ENCODE data around the gene TEX264. TPM values are rescaled to one million over a fixed set of nuclear protein-coding genes. Genes with fewer than 3 reads are reported as not detected.
"Not testable (repeated sequence)": the region's sequence is repeated elsewhere in the genome, so short reads cannot be mapped to it uniquely, and the experiment has no call there.

Gene TEX264
- total and polyA plus RNA-seq, 4 donors, result 36.1 to 105 (median 55.4) TPM

DNA sequence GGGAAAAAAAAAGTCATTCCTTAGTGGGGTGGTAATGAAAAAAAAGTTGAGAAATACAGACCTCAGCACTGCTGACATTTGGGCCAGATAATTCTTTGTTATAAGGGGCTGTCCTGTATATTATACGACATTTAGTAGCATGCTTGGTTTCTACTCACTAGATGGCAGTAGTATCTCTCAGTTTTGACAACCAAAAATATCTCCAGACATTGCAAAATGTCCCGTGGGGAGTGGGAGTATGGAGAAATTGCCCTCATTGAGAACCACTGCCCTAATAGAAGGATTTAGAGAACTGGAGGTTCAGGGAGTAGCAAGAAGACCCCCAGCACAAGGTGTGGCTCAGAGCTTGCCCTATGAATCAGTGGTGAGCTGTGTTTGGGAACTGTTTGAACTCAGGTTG is 28.6 kb upstream of the TEX264 start:
- Histone ChIP-seq H3K4me3 (no peak overlapping the region), H3K27me3 (ENCODE audit: control insufficient read depth in 3 of 3, insufficient read depth in 3 of 3, low read length in 2 of 3) (no peaks in the 10 kb centered on the region), H3K36me3 (ENCODE audit: control insufficient read depth in 4 of 4, insufficient read depth in 4 of 4, low read length in 4 of 4) (peaks cover 49 to 57% (median 54%) of the 10 kb centered on the region in 4 donors), H3K9ac (ENCODE audit: insufficient read depth in 1 of 2, low read length in 2 of 2) (no peak overlapping the region), H3K9me3 (ENCODE audit: control insufficient read depth in 4 of 4, insufficient read depth in 3 of 4, low read length in 3 of 4) (no peaks in the 10 kb centered on the region), H3K4me1 (ENCODE audit: control insufficient read depth in 5 of 5, insufficient read depth in 5 of 5, low read length in 5 of 5) (no peaks in the 10 kb centered on the region), H3K27ac (ENCODE audit: low read depth in 1 of 2, low read length in 1 of 2) (no peak overlapping the region)
- WGBS, 2 donors, result 5 to 17% methylated on average over 2 of the region's 2 CpGs
- DNase-seq (peak in 2 of 3 donors; percentile 11 to 17), ATAC-seq (ENCODE audit: insufficient read depth, low FRiP score) (no peak)
- no peak for TF ChIP-seq CTCF (IDR thresholded peaks at IDR 0.05; ENCODE audit: control extremely low read depth, extremely low read depth)

DNA sequence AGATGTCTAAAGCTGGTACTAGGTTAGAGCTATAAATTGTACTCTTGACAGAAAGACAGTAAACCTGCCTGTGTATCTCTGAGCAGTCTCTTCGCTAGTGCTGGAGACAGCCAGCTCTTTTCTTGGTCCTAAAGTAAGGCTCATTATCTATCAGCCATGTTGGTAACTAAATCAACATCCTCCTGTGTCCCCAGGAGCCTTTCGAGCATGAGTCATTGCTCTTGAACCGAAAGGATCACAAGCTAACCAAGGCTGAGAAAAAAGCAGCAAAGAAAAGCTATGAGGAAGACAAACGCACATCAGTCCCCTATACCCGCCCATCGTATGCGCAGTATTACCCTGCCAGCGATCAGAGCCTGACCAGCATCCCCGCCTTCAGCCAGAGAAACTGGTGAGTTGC is 25.0 kb upstream of the TEX264 start:
- Histone ChIP-seq H3K27me3 (ENCODE audit: control insufficient read depth in 3 of 3, insufficient read depth in 3 of 3, low read length in 2 of 3) (no peaks in the 10 kb centered on the region), H3K4me3 (no peak overlapping the region), H3K36me3 (ENCODE audit: control insufficient read depth in 4 of 4, insufficient read depth in 4 of 4, low read length in 4 of 4) (peaks cover 34 to 42% (median 40%) of the 10 kb centered on the region in 4 donors), H3K27ac (ENCODE audit: low read depth in 1 of 2, low read length in 1 of 2) (no peak overlapping the region), H3K4me1 (ENCODE audit: control insufficient read depth in 5 of 5, insufficient read depth in 5 of 5, low read length in 5 of 5) (no peaks in the 10 kb centered on the region), H3K9ac (ENCODE audit: insufficient read depth in 1 of 2, low read length in 2 of 2) (no peak overlapping the region), H3K9me3 (ENCODE audit: control insufficient read depth in 4 of 4, insufficient read depth in 3 of 4, low read length in 3 of 4) (peaks cover 0 to 4% (median 0%) of the 10 kb centered on the region in 4 donors)
- TF ChIP-seq CTCF (IDR thresholded peaks at IDR 0.05; ENCODE audit: control extremely low read depth, extremely low read depth), result no peak
- 97 to 99% methylated on average over 9 of the region's 9 CpGs for WGBS, 2 donors
- ATAC-seq (ENCODE audit: insufficient read depth, low FRiP score), result no peak
- DNase-seq, result no peak

DNA sequence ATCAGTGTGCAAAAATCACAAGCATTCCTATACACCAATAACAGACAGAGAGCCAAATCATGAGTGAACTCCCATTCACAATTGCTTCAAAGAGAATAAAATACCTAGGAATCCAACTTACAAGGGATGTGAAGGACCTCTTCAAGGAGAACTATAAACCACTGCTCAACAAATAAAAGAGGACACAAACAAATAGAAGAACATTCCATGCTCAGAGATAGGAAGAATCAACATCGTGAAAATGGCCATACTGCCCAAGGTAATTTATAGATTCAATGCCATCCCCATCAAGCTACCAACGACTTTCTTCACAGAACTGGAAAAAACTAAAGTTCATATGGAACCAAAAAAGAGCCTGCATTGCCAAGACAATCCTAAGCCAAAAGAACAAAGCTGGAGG is 18.9 kb upstream of the TEX264 start:
- DNase-seq; ATAC-seq (ENCODE audit: insufficient read depth, low FRiP score); H3K27ac ChIP-seq (ENCODE audit: low read depth in 1 of 2, low read length in 1 of 2); H3K4me1 ChIP-seq (ENCODE audit: control insufficient read depth in 5 of 5, insufficient read depth in 5 of 5, low read length in 5 of 5); H3K9ac ChIP-seq (ENCODE audit: insufficient read depth in 1 of 2, low read length in 2 of 2); H3K27me3 ChIP-seq (ENCODE audit: control insufficient read depth in 3 of 3, insufficient read depth in 3 of 3, low read length in 2 of 3); H3K4me3 ChIP-seq; H3K9me3 ChIP-seq (ENCODE audit: control insufficient read depth in 4 of 4, insufficient read depth in 3 of 4, low read length in 3 of 4): not testable (repeated sequence)
- 90 to 95% methylated on average over 2 of the region's 2 CpGs for WGBS, 2 donors
- peaks cover 9 to 18% (median 11%) of the 10 kb centered on the region in 4 donors for H3K36me3 ChIP-seq (ENCODE audit: control insufficient read depth in 4 of 4, insufficient read depth in 4 of 4, low read length in 4 of 4)

DNA sequence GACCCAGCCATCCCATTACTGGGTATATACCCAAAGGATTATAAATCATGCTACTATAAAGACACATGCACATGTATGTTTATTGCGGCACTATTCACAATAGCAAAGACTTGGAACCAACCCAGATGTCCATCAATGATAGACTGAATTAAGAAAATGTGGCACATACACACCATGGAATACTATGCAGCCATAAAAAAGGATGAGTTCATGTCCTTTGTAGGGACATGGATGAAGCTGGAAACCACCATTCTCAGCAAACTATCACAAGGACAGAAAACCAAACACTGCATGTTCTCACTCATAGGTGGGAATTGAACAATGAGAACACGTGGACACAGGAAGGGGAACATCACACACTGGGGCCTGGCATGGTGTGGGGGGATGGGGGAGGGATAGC is 17.6 kb upstream of the TEX264 start:
- not testable (repeated sequence) for H3K27me3 ChIP-seq (ENCODE audit: control insufficient read depth in 3 of 3, insufficient read depth in 3 of 3, low read length in 2 of 3); H3K9ac ChIP-seq (ENCODE audit: insufficient read depth in 1 of 2, low read length in 2 of 2); H3K27ac ChIP-seq (ENCODE audit: low read depth in 1 of 2, low read length in 1 of 2); H3K4me1 ChIP-seq (ENCODE audit: control insufficient read depth in 5 of 5, insufficient read depth in 5 of 5, low read length in 5 of 5); DNase-seq; H3K4me3 ChIP-seq; H3K9me3 ChIP-seq (ENCODE audit: control insufficient read depth in 4 of 4, insufficient read depth in 3 of 4, low read length in 3 of 4); ATAC-seq (ENCODE audit: insufficient read depth, low FRiP score)
- H3K36me3 ChIP-seq (ENCODE audit: control insufficient read depth in 4 of 4, insufficient read depth in 4 of 4, low read length in 4 of 4), result peaks cover 2 to 19% (median 9%) of the 10 kb centered on the region in 4 donors
- 92 to 94% methylated on average over 1 of the region's 2 CpGs for WGBS, 2 donors

Data from lung (tissue), 12 donors.